GM19025 (cell line): ENCODE data around the gene ZNF219.

Experiments used
- ATAC-seq: cut with Tn5 transposase; IDR thresholded peaks from one replicate; pipeline ENCODE4 v1.9.1; 2021; ENCODE audit warnings: mild to moderate bottlenecking, low read depth, moderate library complexity; ENCODE audit not compliant: unreplicated experiment

ZNF219 gene

GRCh38 chr14:21098076-21098891 lies at the start of gene ZNF219:
Gene ZNF219 (minus strand): TSS chr14:21098655. CDS start chr14:21093591, 5,064 bp downstream.
- ATAC-seq: no peak

- no peak for ATAC-seq
Observed at GRCh38 chr14:21145437-21145836, 47.0 kb upstream of the ZNF219 start.

- no peak for ATAC-seq
Observed at GRCh38 chr14:21142357-21142756, 43.9 kb upstream of the ZNF219 start.

DNA sequence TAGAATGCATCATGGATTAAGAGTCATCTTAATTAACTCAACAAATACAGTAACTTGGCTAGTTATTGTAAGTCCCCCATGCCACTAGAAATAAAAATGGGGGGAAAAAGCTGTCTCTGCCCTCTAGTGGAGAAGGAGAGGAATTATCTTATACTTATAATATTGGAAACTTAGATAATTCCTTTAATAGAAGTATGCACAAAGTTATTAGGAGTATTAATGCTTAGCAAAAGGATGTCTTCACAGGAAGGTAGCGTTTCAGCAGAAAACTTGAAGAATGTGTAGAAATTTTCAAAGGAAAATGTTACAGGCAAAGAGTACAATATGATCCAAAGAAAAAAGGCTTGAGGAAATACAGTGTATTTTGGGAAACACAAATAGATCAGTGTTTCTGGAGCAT lies 37.6 kb upstream of the ZNF219 start:
- ATAC-seq: no peak

GRCh38 chr14:21133901-21134300 lies 35.4 kb upstream of the ZNF219 start:
- ATAC-seq: no peak

DNA sequence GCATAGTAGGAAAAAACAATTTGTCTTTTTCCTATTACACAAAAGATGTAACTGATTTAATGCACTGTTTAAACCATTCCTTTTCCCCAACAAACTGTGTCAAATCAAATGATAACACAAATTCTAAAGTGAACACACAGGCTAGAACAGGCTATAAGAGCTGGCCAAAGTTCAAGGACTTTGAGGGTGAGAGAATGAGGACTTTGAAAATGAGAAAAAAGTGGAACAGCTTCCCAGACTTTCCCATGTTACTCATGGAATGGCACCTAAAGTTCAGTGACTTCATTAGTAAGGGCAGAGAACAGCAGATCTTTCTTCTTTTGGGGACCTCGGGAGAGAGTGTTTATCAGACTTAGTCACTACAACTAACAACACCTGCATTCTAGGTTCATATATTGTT lies 25.0 kb upstream of the ZNF219 start:
- ATAC-seq: no peak

GRCh38 chr14:21121122-21121521 lies 22.7 kb upstream of the ZNF219 start:
- no peak for ATAC-seq

DNA sequence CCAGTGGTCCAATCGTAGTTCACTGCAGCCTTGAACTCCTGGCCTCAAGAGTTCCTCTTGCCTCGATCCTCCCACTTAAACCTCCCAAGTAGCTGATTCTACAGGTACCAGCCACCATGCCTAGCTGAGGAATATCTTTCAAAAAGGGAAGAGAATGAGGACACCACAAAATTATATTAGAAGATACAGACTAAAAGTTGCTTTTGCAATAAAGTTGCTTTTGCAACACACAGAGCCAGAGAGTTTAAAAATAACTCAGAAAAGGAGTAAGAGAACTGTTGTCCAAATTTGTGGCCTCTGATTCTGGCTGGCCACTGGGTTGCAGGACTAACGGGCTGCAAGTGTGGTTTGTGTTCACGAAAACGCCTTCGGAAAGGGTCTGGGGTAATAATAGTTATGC lies 22.2 kb upstream of the ZNF219 start:
- ATAC-seq: no peak

GRCh38 chr14:21118933-21119332 lies 20.5 kb upstream of the ZNF219 start:
- ATAC-seq: no peak

- no peak for ATAC-seq
Observed at GRCh38 chr14:21113369-21113768, 14.9 kb upstream of the ZNF219 start.

DNA sequence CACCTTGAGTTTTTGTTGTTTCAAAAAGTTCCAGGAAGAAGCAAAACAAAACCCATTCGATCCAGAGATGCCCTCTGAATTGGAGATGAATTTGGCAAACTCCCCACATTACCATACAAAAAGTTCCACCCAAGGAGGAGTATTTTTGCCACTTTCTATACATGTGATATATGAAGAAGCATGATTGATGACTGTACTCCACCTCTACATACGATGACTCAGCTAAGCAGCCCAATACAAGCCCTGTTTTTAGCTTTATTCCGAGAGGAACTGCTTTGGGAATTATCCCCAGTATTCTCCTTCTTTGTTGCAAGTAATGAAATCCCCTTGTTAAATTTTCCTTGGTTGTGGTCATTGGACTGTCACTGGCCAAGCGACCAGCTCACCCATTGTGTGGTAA lies 13.8 kb upstream of the ZNF219 start:
- no peak for ATAC-seq

- ATAC-seq: no peak
Observed at GRCh38 chr14:21109377-21110138, 11.1 kb upstream of the ZNF219 start.

GRCh38 chr14:21108791-21109190 lies 10.3 kb upstream of the ZNF219 start:
- ATAC-seq: no peak

DNA sequence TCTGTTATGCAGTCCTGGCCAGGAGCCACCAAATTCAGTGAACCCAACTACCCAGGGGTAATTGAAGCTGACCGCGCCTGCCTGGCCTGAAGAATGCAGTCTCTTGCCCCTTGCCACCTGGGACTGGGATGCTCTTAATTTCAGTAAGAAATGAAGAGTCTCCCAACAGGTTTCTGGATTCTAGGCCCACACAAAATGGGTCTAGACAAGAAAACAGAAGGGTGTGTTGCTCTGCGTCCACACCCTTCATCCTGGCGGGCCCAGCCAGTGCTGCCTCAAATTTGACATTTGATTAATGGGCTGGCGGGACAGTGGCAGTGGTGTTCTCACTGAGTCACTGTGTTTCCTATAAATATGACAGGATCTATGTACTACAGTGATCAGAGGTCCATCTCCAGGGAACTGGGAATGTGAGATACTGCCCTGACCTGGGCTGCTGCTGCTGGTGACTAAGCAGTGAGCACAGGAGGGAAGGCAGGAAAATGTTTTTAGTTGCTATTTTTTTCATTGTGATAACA lies 8.9 kb upstream of the ZNF219 start:
- no peak for ATAC-seq

DNA sequence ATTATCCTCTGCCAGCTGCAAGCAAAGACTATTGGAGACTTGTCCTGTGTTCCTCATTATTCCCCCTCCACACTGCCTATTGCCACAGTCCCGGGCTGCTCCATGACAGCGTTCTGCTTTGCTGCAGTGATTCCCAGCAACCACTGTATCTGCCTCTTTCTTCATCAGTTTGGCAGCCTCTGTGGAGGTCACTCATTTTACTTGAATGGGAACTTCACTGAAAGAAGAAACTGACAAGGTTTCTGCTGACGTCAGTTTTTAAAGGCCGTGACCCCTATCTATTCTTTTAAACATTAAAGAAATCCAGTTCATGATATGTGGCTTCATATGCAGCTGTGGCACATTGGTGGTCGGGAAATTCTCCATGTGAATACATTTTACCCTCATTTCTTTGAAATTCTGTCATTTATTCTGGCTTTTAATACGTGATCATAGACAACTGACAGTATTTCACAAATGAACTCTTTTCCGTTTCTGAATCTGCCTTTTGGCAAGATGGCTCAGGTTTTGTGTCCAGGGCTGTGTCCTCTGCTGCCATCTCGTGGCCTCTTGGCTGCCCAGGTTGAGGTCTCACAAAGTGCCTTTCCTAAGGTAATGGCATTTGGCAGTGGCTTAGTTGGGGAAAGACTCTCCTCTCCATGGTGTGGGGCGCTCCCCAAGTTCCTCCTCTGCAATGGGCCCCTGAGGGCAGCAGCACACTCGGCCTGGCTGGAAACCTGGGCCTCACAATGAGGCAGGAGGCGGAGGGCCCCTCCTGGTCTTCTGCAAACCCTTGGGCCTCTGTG lies 8.2 kb upstream of the ZNF219 start:
- no peak for ATAC-seq

- ATAC-seq: no peak
Observed at GRCh38 chr14:21106176-21106497, 7.7 kb upstream of the ZNF219 start.

DNA sequence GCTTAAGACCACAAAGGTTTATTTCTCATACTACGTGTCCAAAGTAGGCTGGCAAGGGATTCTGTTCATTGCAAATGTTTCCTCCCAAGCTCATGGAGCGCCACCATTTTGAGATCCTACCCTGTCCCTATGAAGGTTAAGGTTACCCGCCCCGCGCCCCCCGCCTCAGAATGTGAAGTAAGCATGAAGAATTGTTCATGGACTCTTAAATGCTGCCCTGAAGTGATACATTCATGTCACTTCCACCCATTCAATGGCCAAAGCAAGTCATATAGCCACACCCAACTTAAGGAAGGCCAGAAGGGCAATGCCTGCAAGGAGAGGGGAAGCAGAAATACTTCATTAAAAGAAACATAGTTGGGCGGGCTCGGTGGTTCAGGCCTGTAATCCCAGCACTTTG lies 6.6 kb upstream of the ZNF219 start:
- no peak for ATAC-seq

DNA sequence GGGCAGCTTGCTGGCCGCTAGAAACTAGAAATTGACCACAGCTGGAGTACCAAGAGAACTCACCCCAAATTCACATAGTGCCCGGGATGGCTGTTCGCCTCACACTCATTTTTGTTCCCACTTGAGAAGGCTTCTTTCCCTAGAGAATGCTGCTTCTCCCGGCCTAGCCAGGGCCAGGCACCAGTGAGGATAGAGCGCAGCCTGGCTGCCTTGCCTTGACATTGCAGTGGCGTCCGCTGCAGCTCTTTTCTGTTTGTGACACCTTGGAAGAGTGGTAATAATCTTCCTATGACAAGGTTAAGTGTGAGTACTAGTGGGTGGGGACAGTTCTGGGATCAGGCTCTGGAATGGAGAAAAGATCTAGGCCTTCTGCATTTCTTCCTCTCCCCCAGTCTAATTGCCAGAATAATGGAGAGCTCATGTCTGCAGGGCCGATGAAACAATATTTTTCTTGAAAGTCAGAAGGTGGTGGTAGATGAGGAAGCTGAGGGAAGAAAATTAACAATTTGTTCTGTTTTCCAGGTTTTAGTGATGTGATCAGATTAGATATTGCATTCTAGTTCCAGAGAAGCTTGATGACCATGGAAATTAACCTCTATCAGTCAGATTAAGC lies 6.1 kb upstream of the ZNF219 start:
- ATAC-seq: no peak

GRCh38 chr14:21103710-21104447 lies 5.4 kb upstream of the ZNF219 start:
- ATAC-seq: peak; percentile 93

GRCh38 chr14:21103411-21103709 lies 4.9 kb upstream of the ZNF219 start:
- ATAC-seq: no peak
